Gastrocnemius medialis (tissue), 4 donors: Measurements from ENCODE around the gene L3HYPDH.

Experiments used
- CTCF ChIP-seq, 5 experiments: fragments of 450-650 bp in 3 of 5; fragments of 200-600 bp in 2 of 5; sonication (generic) in 2 of 5; IDR thresholded peaks in 4 of 5; conservative IDR thresholded peaks in 1 of 5; 1 replicate in 4 of 5; 2 replicates in 1 of 5; pipeline ENCODE4 v1.5.1; 2016 to 2019; ENCODE audit warnings: antibody characterized with exemption in 5 of 5, mild to moderate bottlenecking in 3 of 5, moderate library complexity in 3 of 5
- POLR2A ChIP-seq, 2 donors: fragments of 450-650 bp; IDR thresholded peaks; one replicate each; pipeline ENCODE4 v1.6.1; 2017; ENCODE audit warnings: antibody characterized with exemption in 2 of 2, mild to moderate bottlenecking in 2 of 2, moderate library complexity in 2 of 2

GRCh38 chr14:59500732-59501131 lies 16.5 kb upstream of the L3HYPDH start:
- TF ChIP-seq POLR2A (IDR thresholded peaks at IDR 0.05) (no peak), CTCF (IDR thresholded peaks at IDR 0.05 in 4 of 5, conservative IDR thresholded peaks at IDR 0.05 in 1 of 5) (no peak)
